IPS-20b (cell line): ENCODE results near the gene SUMO2.
"Not testable (repeated sequence)": the region's sequence is repeated elsewhere in the genome, so short reads cannot be mapped to it uniquely, and the experiment has no call there.

Experiments used
- H3K27ac ChIP-seq: one replicate; pipeline ENCODE4 v1.5.1; 2013; ENCODE audit warnings: low read length
- H3K27me3 ChIP-seq: 2 replicates; pipeline ENCODE4 v1.6.1; 2013; ENCODE audit warnings: mild to moderate bottlenecking, low read length, inconsistent platforms; ENCODE audit not compliant: insufficient read depth
- H3K36me3 ChIP-seq: 2 replicates; pipeline ENCODE4 v1.6.1; 2013; ENCODE audit warnings: low read depth, mild to moderate bottlenecking, inconsistent platforms, low read length, moderate library complexity; ENCODE audit not compliant: insufficient read depth
- H3K4me1 ChIP-seq: 2 replicates; pipeline ENCODE4 v1.6.1; 2013; ENCODE audit warnings: mild to moderate bottlenecking, control low read depth, inconsistent platforms, low read length, moderate library complexity; ENCODE audit not compliant: insufficient read depth
- H3K4me3 ChIP-seq: 2 replicates; pipeline ENCODE4 v1.5.1; 2013; ENCODE audit warnings: mild to moderate bottlenecking, low read length, inconsistent platforms
- H3K9ac ChIP-seq: 2 replicates; pipeline ENCODE4 v1.6.1; 2013; ENCODE audit warnings: low read depth, mild to moderate bottlenecking, inconsistent platforms, low read length, moderate library complexity
- H3K9me3 ChIP-seq: 2 replicates; pipeline ENCODE4 v1.6.1; 2013; ENCODE audit warnings: mild to moderate bottlenecking, low read depth, low read length, inconsistent platforms; ENCODE audit not compliant: insufficient read depth

The SUMO2 gene

DNA sequence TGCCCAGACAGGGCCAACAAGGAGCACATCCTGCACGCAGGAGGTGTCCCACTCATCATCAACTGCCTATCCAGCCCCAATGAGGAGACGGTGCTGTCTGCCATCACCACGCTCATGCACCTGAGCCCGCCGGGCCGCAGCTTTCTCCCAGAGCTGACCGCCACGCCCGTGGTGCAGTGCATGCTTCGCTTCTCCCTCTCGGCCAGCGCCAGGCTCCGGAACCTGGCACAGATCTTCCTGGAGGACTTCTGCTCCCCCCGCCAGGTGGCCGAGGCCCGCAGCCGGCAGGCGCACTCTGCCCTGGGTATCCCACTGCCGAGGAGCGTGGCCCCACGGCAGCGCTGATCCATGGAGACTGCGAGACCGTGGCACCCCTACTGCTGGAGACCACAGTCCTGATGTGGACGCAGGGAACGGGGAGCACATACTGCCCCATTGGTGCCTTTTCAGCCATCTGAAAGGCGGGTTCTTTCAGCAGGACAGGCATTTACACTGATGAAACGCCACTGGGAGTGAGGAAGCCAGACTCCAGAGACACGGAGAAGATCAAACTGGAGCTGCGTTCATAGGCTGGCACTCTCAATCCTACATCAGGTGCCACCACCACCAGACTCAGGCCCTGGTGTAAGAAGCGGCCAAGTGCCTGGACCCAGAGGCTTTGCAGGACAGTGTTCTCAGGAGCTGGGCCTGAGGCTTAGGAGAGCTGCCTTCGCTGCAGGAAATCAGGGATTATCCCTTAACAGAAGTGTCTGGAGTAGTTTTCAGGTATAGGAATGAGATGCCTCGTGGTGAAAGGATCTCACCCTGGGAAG is 53.9 kb downstream of the SUMO2 start:
- Histone ChIP-seq H3K9me3 (no peaks in the 10 kb centered on the region), H3K4me1 (no peaks in the 10 kb centered on the region), H3K4me3 (no peak overlapping the region), H3K27me3 (no peaks in the 10 kb centered on the region), H3K36me3 (peaks cover 14% of the 10 kb centered on the region), H3K9ac (no peak overlapping the region), H3K27ac (no peak overlapping the region)

DNA sequence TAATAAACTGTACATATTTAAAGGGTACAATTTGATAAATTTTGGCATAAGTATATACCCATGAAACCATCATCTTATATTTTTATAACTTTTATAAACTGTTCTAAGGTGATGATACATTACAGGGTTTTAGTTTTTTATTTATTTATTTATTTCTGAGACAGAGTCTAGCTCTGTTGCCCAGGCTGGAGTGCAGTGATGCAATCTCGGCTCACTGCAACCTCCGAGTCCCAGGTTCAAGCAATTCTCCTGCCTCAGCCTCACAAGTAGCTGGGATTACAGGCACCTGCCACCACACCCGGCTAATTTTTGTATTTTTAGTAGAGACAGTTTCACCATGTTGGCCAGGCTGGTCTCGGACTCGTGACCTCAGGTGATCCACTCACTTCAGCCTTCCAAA is 54.8 kb downstream of the SUMO2 start:
- H3K36me3 ChIP-seq, result peaks cover 14% of the 10 kb centered on the region
- H3K4me1 ChIP-seq, H3K27ac ChIP-seq, H3K9ac ChIP-seq, H3K27me3 ChIP-seq, H3K9me3 ChIP-seq, H3K4me3 ChIP-seq: not testable (repeated sequence)

DNA sequence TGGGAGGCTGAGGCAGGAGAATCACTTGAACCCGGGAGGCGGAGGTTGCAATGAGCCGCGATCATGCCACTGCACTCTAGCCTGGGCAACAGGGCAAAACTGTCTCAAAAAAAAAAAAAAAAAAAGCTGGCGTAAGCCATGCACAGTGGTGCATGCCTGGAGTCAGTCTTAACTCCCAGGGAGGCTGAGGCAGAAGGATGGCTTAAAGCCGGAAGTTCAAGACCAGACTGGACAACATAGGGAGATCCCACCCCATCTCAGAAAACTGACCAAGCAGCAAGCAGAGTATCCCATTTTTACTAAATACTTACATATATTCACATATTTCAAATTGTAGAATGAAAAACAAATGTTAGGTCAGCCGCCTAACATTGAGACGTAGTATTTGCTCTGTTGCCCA is 55.8 kb downstream of the SUMO2 start:
- Histone ChIP-seq H3K27ac (no peak overlapping the region), H3K9ac (no peak overlapping the region), H3K36me3 (peaks cover 14% of the 10 kb centered on the region), H3K4me1 (no peaks in the 10 kb centered on the region), H3K9me3 (no peaks in the 10 kb centered on the region), H3K4me3 (no peak overlapping the region), H3K27me3 (no peaks in the 10 kb centered on the region)

DNA sequence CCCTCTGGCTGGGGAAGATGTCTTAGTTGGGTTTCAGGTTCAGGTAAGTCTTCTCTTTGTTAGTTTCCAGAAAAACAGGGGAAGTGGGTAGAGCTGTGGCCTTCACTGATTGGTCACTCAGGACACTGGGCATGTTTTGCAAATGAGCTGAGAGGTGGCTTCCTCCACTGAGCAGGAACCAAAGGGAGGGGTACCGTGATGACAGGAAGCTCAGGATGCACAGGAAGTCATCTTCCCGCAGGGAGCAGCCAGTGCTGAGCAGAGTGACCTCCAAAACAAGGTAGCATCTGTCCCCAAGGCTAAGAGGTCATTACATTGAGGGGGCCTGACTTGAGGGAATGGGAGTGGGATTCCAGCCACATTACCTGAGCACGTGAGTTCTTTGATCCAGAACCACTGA is 56.8 kb downstream of the SUMO2 start:
- Histone ChIP-seq H3K4me1 (no peaks in the 10 kb centered on the region), H3K4me3 (no peak overlapping the region), H3K9ac (no peak overlapping the region), H3K27me3 (no peaks in the 10 kb centered on the region), H3K9me3 (no peaks in the 10 kb centered on the region), H3K36me3 (peaks cover 14% of the 10 kb centered on the region), H3K27ac (no peak overlapping the region)

DNA sequence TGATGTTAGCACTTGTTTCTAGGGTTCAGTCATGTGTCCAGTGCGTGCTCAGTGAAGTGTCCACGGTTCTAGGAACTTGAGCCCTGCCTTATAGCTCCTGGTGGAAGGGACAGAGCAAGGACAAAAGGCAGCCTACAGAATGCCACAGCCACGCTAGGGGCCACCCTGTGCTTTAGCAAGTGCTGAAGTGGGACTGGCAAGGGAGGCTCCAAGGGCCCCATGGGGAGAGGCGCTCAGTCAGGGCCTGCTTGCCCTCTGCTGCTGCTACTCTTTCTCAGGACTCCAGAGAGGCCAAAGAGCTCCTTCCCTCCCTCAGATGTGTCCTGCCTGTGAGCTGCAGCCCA is 58.0 kb downstream of the SUMO2 start:
- H3K36me3 ChIP-seq, result peaks cover 10% of the 10 kb centered on the region
- H3K4me1 ChIP-seq, result no peaks in the 10 kb centered on the region
- no peaks in the 10 kb centered on the region for H3K27me3 ChIP-seq
- no peak overlapping the region for H3K4me3 ChIP-seq
- no peak overlapping the region for H3K27ac ChIP-seq
- no peak overlapping the region for H3K9ac ChIP-seq
- H3K9me3 ChIP-seq, result no peaks in the 10 kb centered on the region

DNA sequence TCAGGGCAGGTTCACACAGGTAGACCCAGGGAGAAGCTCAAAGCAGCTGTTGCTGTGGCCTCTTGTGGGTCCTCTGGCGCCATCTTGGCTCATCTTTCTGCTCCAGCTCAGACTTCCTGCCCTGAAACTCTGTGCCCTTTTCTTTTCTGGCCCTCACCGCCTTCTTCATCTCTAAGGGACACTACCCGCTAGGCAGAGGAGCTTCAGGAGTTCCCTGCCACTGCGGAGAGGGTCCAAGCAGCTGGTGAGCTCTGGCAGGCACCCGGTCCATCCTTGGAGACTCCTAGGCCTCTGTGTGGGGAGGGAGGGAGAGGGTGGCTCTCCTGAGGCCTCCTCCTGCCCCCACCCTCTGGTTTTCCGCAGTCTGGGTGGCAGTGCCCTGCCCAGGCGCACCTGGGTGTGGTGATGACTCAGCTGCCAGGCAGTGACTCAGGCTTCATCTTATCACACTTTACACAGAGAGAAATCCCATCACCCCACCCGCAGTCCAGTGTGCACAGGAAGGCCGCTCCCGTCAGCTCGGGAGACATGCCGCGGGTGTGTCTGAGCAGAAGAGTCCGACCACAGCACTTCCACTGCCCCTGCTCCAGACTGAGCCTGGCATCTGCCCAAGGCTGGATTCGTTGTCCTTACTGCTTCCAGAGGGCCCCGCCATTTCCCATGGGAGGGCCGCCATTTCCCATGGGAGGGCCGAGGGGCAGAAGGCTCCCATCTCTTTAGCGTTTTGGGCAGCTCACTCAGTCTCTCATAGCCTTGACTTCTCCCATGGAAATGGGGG is 58.5 kb downstream of the SUMO2 start:
- Histone ChIP-seq H3K9ac (no peak overlapping the region), H3K4me1 (no peaks in the 10 kb centered on the region), H3K27ac (no peak overlapping the region), H3K9me3 (no peaks in the 10 kb centered on the region), H3K27me3 (no peaks in the 10 kb centered on the region), H3K36me3 (peaks cover 4% of the 10 kb centered on the region), H3K4me3 (no peak overlapping the region)

DNA sequence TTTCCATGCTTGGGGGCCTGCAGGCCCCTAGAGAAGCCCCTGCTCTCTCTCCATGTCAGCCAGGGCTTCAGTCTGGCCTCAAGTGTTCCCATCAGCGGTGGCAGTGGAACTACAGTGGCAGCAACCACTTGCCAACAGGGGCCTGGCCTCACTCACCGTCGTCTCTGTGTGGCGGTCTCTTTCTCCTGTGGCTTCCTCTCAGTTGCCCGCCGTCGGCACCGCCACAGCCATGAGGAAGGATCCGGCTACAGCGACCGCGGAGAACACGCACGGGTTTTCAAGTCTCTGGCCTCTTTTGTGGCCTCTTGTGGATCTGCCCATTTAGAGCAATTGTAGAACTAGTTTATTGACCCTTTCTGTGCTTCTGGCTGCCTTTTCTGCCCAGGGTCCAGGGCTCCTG is 64.5 kb downstream of the SUMO2 start:
- H3K4me1 ChIP-seq, result no peaks in the 10 kb centered on the region
- H3K27ac ChIP-seq, result no peak overlapping the region
- no peaks in the 10 kb centered on the region for H3K27me3 ChIP-seq

DNA sequence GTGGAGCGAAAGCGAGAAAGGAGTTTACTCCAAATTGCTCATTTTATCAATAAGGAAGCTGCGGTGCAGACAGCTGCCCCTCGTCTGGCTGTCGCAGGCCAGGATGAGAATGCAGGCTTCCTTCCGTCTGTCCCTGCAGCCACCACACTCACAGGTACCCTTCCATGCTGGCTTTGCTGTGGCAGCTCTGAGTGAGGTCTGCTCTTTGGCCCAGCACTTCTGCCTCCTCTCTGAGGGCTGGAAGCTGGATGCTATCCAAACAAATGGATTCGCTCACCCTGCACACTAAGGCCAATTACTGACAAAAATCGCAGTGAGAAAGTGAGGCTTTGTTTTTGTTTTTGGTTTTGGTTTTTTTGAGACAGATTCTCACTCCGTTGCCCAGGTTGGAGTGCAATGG is 66.0 kb downstream of the SUMO2 start:
- H3K27ac ChIP-seq, result no peak overlapping the region
- H3K9me3 ChIP-seq, result no peaks in the 10 kb centered on the region
- H3K36me3 ChIP-seq, result peaks cover 14% of the 10 kb centered on the region; the same call in 1 of the 2 replicates
- no peaks in the 10 kb centered on the region for H3K27me3 ChIP-seq
- no peak overlapping the region for H3K9ac ChIP-seq
- H3K4me1 ChIP-seq, result no peaks in the 10 kb centered on the region
- H3K4me3 ChIP-seq, result no peak overlapping the region

More for the DNA sequence above, 64.5 kb downstream of the SUMO2 start:
- no peak overlapping the region for H3K4me3 ChIP-seq
- H3K36me3 ChIP-seq, result peaks cover 14% of the 10 kb centered on the region; the same call in 1 of the 2 replicates
- H3K9ac ChIP-seq, result no peak overlapping the region
- H3K9me3 ChIP-seq, result no peaks in the 10 kb centered on the region
